Measurements from ENCODE around the gene ITGA8. TPM values are rescaled to one million over a fixed set of nuclear protein-coding genes. Genes with fewer than 3 reads are reported as not detected.
"Not testable (repeated sequence)": the region's sequence is repeated elsewhere in the genome, so short reads cannot be mapped to it uniquely, and the experiment has no call there.

The ITGA8 gene
- total RNA-seq, 1 donor from 2014 or later: 6.9 TPM

GRCh38 chr10:15558136-15558535 lies 161.6 kb downstream of the ITGA8 start:
- Mint-ChIP-seq H3K9me3 (ENCODE audit: unreplicated experiment) (no peaks in the 10 kb centered on the region), H3K36me3 (ENCODE audit: unreplicated experiment) (no peaks in the 10 kb centered on the region), H3K4me3 (ENCODE audit: unreplicated experiment) (peak overlapping the region; percentile 24), H3K27ac (ENCODE audit: unreplicated experiment) (peak overlapping the region; percentile 42), H3K4me1 (ENCODE audit: unreplicated experiment) (peaks cover 30% of the 10 kb centered on the region), H3K27me3 (ENCODE audit: unreplicated experiment) (no peaks in the 10 kb centered on the region)
- DNase-seq (ENCODE audit: extremely low spot score, unreplicated experiment): no peak
- no peak for TF ChIP-seq CTCF (IDR thresholded peaks at IDR 0.05)

DNA sequence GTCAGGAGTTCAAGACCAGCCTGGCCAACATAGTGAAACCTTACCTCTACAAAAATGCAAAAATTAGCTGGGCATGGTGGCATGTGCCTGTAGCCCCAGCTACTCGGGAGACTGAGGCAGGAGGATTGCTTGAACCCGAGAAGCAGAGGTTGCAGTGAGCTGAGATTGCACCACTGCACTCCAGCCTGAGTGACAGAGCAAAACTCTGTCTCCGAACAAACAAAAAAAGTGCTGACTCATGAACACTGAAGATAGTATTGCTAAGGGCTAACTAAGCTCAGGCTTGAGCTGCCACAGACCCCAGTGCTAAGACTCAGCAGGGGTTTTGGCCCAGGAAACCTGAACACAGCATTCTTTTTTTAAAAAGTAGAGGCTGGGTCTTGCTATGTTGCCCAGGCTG lies 162.6 kb downstream of the ITGA8 start:
- not testable (repeated sequence) for H3K27ac Mint-ChIP-seq (ENCODE audit: unreplicated experiment); H3K4me3 Mint-ChIP-seq (ENCODE audit: unreplicated experiment); H3K27me3 Mint-ChIP-seq (ENCODE audit: unreplicated experiment); H3K36me3 Mint-ChIP-seq (ENCODE audit: unreplicated experiment); H3K9me3 Mint-ChIP-seq (ENCODE audit: unreplicated experiment); DNase-seq (ENCODE audit: extremely low spot score, unreplicated experiment)
- H3K4me1 Mint-ChIP-seq (ENCODE audit: unreplicated experiment): peaks cover 27% of the 10 kb centered on the region

DNA sequence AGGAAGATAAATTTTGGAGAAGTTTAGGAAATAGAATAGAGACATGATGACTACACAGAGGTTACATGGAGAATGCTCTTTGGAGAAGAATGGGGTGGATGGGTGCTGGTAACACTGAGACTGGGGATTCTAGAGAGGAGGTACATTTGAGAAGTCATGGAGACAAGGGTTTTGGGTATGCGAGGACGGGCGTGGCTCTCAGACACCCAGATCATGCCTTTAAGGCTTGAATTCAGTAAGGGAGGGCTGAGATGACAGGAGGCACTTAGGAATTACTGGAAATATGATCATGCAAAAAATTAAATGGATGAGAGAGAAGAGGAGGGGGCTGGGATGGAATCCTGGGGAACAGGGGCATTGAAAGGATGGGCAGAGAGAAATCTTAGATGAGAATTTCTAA lies 168.8 kb downstream of the ITGA8 start:
- Mint-ChIP-seq H3K36me3 (ENCODE audit: unreplicated experiment) (no peaks in the 10 kb centered on the region), H3K27ac (ENCODE audit: unreplicated experiment) (no peak overlapping the region), H3K27me3 (ENCODE audit: unreplicated experiment) (no peaks in the 10 kb centered on the region), H3K4me1 (ENCODE audit: unreplicated experiment) (peaks cover 10% of the 10 kb centered on the region), H3K4me3 (ENCODE audit: unreplicated experiment) (no peak overlapping the region), H3K9me3 (ENCODE audit: unreplicated experiment) (no peaks in the 10 kb centered on the region)
- no peak for TF ChIP-seq CTCF (IDR thresholded peaks at IDR 0.05)
- no peak for DNase-seq (ENCODE audit: extremely low spot score, unreplicated experiment)

DNA sequence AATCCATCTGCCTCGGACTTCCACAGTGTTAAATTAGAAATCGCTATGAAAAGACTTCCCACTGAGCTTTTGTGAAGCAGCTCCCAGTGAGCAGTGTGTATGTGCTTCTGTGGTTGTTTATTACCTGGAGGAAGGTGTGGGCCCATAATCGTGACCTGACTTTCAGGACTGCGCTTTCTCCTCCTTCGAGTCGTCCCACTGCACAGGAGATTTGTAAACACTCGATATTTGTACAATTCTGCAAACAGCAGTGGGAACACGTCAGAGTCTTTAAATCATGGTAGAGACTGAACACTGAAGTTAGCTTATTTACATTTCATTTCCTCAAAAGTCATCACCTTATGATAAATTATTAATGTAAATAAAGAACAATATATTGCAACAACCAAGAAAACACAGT lies 171.4 kb downstream of the ITGA8 start:
- Mint-ChIP-seq H3K4me1 (ENCODE audit: unreplicated experiment) (peaks cover 10% of the 10 kb centered on the region), H3K9me3 (ENCODE audit: unreplicated experiment) (peaks cover 5% of the 10 kb centered on the region), H3K27me3 (ENCODE audit: unreplicated experiment) (no peaks in the 10 kb centered on the region), H3K36me3 (ENCODE audit: unreplicated experiment) (peaks cover 4% of the 10 kb centered on the region), H3K27ac (ENCODE audit: unreplicated experiment) (no peak overlapping the region), H3K4me3 (ENCODE audit: unreplicated experiment) (no peak overlapping the region)
- no peak for DNase-seq (ENCODE audit: extremely low spot score, unreplicated experiment)
- no peak for TF ChIP-seq CTCF (IDR thresholded peaks at IDR 0.05)

- TF ChIP-seq CTCF (IDR thresholded peaks at IDR 0.05): no peak
- Mint-ChIP-seq H3K27me3 (ENCODE audit: unreplicated experiment) (no peaks in the 10 kb centered on the region), H3K4me1 (ENCODE audit: unreplicated experiment) (peaks cover 9% of the 10 kb centered on the region)
These were observed 173.1 kb downstream of the ITGA8 start for GRCh38 chr10:15546606-15547005.

GRCh38 chr10:15545884-15546283 lies 173.8 kb downstream of the ITGA8 start:
- H3K36me3 Mint-ChIP-seq (ENCODE audit: unreplicated experiment): peaks cover 5% of the 10 kb centered on the region
- no peak for DNase-seq (ENCODE audit: extremely low spot score, unreplicated experiment)
- peaks cover 2% of the 10 kb centered on the region for H3K4me1 Mint-ChIP-seq (ENCODE audit: unreplicated experiment)
- H3K27ac Mint-ChIP-seq (ENCODE audit: unreplicated experiment): no peak overlapping the region
- no peaks in the 10 kb centered on the region for H3K27me3 Mint-ChIP-seq (ENCODE audit: unreplicated experiment)
- no peak for TF ChIP-seq CTCF (IDR thresholded peaks at IDR 0.05)
- H3K4me3 Mint-ChIP-seq (ENCODE audit: unreplicated experiment): no peak overlapping the region
- peaks cover 8% of the 10 kb centered on the region for H3K9me3 Mint-ChIP-seq (ENCODE audit: unreplicated experiment)

More at GRCh38 chr10:15546606-15547005, 173.1 kb downstream of the ITGA8 start:
- Mint-ChIP-seq H3K36me3 (ENCODE audit: unreplicated experiment) (peaks cover 5% of the 10 kb centered on the region), H3K27ac (ENCODE audit: unreplicated experiment) (no peak overlapping the region), H3K4me3 (ENCODE audit: unreplicated experiment) (no peak overlapping the region), H3K9me3 (ENCODE audit: unreplicated experiment) (peaks cover 8% of the 10 kb centered on the region)
- DNase-seq (ENCODE audit: extremely low spot score, unreplicated experiment): no peak

Data from osteocyte (in vitro differentiated cells).